Measurements from ENCODE around the gene IQSEC1. TPM values are rescaled to one million over a fixed set of nuclear protein-coding genes. Genes with fewer than 3 reads are reported as not detected.

The IQSEC1 gene
- total and polyA plus RNA-seq, 2 of the 8 experiments (the other 6 are each of a cell fraction or from before 2014, with no cell fraction given) = 6.8 to 28.8 TPM

DNA sequence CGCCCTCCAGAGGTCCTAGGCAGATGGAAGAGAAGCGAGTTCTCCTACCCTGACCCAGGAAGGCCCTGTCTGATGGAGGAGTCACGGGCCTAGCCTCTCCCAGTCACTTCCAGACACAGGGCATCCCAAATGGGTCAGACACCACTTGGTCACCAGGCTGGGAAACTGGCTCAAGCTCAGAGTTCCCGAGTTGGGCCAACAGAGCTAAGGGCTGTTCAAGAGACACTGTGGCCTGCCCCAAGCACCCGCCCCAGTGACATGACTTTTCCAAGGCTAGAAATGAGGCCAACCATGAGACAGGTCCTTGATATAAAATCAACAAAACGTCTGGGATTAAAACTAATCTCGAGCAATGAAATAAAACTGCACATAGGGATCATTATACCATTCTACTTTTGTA lies 113.8 kb downstream of the IQSEC1 start (continued):
- TF ChIP-seq SP1 (IDR thresholded peaks at IDR 0.05; ENCODE audit: low read depth, low read length) = no peak
